Keratinocyte (primary cell): Measurements from ENCODE around the gene CNKSR3.

Source experiments
- EZH2 ChIP-seq: IDR thresholded peaks from one replicate; pipeline ENCODE4 v1.6.1; 2012; ENCODE audit warnings: inconsistent platforms, mild to moderate bottlenecking, low read length, moderate library complexity
- TF ChIP-seq, protein P1 (sequence below), 3 experiments: IDR thresholded peaks in 1 of 3; conservative IDR thresholded peaks in 1 of 3; optimal IDR thresholded peaks in 1 of 3; 2 replicates in 2 of 3; 3 replicates in 1 of 3; pipeline versions ENCODE3 to v1.5.1; 2011; ENCODE audit warnings: low read length in 3 of 3, mild to moderate bottlenecking in 3 of 3, moderate library complexity in 2 of 3, control low read depth in 1 of 3, inconsistent platforms in 1 of 3; ENCODE audit not compliant: insufficient read depth in 2 of 3; ENCODE audit errors: extremely low read depth in 1 of 3

DNA sequence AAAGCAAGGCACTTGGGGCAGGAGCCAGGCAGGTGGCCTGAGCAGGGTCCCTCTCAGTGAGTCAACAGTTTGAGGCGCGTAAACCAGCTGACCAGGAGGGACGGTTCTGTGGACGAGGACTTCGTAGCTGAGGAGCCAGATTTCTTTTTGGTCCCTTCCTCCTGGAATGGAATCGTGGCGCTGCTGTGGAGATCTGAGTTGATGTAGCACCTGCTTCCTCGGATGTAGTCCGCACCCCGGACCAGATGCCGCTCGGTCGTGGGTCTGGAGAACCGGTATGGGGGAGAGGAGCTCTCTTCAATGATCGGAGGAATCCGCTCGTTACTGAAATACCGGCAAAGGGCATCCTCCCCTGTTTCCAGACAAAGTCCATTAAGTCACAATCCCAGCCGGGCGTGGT is 104.2 kb downstream of the CNKSR3 start:
- TF ChIP-seq, protein P1, sequence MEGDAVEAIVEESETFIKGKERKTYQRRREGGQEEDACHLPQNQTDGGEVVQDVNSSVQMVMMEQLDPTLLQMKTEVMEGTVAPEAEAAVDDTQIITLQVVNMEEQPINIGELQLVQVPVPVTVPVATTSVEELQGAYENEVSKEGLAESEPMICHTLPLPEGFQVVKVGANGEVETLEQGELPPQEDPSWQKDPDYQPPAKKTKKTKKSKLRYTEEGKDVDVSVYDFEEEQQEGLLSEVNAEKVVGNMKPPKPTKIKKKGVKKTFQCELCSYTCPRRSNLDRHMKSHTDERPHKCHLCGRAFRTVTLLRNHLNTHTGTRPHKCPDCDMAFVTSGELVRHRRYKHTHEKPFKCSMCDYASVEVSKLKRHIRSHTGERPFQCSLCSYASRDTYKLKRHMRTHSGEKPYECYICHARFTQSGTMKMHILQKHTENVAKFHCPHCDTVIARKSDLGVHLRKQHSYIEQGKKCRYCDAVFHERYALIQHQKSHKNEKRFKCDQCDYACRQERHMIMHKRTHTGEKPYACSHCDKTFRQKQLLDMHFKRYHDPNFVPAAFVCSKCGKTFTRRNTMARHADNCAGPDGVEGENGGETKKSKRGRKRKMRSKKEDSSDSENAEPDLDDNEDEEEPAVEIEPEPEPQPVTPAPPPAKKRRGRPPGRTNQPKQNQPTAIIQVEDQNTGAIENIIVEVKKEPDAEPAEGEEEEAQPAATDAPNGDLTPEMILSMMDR (optimal IDR thresholded peaks at IDR 0.05 in 1 of 3, IDR thresholded peaks at IDR 0.05 in 1 of 3, conservative IDR thresholded peaks at IDR 0.05 in 1 of 3; ENCODE audit: extremely low read depth in 1 of 3, insufficient read depth in 2 of 3, low read length in 3 of 3): no peak
- no peak for TF ChIP-seq EZH2
